GM21717 (cell line): ENCODE results near the gene DNAJB8.

ENCODE experiments used
- ATAC-seq: cut with Tn5 transposase; IDR thresholded peaks from one replicate; pipeline ENCODE4 v1.9.1; 2021; ENCODE audit warnings: mild to moderate bottlenecking, moderate library complexity; ENCODE audit not compliant: unreplicated experiment

DNAJB8 gene

DNA sequence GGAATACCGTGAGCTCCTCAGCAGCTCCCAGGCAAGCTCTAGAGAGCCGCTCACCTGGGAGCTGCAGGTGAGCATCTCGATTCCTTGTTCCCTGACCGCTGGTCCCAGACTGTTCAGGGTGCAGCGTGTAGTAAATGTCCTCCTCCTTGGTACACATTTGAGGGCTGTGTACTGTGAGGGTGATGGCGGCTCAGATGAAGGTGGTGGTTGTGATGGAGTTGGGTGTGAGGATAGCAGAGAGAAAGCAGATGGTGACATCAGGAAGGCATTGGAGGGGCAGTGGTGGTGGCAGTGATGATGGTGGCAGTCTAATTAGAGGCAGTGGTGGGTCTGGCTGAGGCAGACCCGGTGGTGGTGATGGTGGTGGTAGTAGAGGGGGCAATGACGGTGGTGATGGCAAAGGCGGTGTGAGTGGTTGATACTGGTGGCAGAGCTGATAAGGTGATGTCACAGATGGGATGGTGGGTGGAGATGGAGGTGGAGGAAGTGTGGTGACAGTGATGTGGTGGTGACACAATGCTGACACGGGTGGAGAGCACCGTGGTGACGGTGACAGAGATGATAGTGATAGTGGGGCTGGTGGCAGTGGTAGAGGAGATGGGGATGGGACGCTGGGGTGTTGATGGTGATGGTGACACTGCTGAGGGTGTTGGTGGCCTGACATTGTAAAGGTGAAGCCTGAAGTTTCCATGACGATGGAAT lies at the start of gene DNAJB8:
Gene DNAJB8 (minus strand): TSS at position 51 of the 702 bp plus-strand sequence. CDS start 3,645 bp downstream, outside the sequence.
- no peak for ATAC-seq

DNA sequence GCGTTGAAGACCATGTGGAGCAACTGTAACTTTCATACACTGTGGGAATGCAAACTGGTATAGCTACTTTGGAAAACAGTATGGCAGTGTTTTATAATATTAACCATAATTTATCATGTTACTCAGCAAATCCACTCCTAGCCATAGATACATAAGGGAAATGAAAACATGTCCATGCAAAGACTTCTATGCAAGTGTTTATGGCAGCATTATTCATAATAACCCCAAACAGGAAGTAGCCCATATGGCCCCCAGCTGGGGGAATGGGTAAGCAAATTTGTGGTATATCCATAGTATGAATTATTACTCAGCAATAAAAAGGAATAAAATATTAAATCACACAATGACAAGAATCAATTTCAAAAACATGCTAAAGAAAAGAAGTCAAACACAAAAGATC lies 49.3 kb upstream of the DNAJB8 start:
- no peak for ATAC-seq

DNA sequence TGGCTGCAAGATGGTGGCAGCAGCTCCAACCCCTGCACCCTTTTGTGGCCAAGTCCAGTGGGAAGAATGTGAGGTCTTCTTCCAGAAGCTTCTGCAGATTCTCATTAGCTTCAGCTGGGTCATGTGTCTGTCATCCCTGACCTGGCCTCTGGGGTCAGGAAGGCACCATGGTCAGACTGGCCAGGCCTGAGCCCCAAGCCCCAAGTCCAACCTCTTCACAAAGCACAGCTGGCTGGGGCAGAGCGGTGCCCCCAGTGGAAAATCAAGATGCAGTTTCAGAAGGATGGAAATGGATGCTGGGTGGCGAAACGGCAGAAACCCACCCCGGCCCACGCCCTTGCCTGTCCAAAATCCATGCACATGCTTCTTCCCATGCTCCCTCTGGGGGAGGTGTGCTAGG lies 42.2 kb upstream of the DNAJB8 start:
- ATAC-seq: no peak

DNA sequence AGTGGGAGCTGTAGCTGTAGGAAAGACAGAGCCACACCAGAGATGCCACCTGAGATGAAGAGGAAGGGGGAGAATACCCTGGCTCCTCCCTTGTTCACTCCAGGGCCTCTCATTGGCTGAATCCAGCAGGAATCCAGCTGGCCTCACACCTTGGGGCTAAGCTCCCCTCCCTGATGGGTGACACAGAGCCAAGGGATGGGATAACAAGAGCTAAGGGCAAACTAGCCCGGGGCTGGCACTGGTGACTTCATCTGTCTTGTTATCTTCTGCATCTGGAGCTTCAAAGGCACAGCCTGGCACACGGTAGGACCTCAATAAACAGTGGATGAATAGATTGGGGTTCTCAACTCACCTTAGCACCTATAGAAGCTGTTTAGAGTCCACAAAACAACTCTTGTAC lies 40.1 kb upstream of the DNAJB8 start:
- no peak for ATAC-seq

DNA sequence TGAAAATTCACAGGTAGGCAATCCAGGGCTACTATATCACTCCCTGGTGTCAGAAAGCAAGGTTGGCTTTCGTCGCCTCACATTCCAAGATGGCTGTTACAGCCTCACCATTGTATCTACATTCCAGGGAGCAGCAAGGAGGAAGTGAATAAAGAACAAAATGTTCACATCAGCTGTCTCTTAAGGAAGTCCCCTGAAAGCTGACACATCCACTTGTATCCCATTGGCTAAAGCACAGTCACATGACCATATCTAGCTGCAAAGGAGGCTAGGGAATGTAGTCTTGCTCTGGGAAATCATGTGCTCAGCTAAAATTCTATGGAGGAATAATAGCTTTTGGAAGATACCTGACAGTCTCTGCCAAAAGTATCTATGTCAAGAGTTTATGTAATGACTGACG lies 39.1 kb upstream of the DNAJB8 start:
- ATAC-seq: no peak

DNA sequence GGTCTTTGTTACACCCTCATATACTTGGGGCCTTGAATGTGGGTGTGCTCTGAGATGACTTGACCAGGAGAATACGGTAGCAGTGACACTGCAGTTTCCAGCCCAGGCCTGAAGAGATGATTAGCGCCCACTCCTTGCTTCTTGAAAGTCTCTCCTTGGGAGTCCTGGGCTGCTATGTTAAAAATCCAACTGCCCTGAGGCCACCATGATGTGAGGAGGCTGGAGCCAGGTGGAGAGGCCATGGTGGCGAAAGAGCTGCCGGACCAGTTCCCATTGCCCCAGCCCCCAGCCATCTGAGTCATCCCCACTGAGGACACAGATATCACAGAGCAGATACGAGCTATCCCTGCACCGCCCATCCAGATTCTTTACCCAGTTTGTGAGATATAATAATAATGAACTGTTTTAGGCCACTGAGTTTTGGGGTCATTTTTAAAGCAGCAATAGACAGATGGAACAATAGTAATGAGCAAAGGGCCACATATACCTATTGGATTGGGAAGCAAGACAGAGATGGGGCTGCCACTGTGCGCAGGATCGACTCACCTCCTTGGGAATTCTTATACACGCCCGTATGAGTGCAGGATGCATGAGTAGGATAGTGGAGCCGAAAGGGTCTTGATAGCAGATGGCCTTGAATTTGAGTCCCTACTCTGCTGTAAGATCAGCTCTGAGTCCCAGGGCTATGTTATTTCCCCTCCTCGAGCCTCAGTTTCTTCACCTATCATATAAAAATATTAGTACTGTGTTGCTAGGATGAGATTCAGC lies 38.5 kb upstream of the DNAJB8 start:
- no peak for ATAC-seq

DNA sequence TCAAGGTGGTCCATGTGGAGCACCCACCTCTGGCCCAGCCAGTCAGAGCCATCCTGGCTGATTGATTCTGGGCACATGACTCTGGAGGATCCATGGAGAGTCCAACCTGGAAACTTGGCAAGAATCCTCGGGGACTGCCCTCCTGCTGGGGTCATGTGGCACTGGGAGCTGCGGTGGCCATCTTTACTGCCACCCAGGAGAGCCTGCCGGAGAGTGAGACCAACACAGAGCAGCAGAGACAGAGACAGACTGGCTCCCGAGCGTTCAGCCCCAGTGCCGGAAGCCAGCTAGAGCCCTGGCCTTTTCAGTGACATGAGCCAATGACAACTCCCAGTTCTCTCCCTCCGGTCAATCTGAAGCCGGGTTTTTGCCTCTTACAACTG lies 37.8 kb upstream of the DNAJB8 start:
- no peak for ATAC-seq

DNA sequence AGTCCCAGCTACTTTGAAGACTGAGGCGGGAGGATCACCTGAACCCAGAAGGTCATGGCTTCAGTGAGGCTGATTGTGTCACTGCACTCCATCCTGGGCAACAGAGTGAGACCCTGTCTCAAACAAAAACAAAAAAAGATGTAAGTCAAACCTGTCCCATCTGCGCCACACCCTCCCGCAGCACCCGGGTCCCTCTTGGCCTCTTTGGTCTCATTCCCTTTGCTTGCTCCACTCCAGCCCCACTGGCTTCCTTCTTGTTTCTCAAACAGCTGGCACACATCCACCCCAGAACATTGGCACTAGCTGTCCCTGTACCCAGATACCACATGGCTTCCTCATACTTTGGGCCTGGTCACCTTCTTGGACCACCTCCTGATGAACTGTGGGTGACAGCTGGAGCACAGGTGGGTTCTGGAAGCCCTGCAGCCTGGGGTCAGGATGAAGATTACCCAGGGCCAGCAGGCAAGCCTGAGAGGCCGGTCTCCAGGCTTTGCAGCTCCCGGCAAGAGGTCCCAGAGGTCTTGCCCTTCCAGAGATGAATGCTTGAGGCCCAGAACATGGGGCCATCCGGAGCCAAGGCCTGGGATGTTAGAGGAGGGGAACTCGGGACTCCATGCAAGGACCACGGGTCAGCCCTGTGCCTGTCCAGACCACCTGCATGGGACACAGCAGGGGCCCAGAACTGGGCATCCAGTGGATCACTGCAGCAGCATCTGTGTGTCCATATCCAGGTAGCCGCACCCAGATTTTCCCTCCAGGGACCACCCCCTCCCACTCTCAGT lies 37.3 kb upstream of the DNAJB8 start:
- ATAC-seq: no peak

DNA sequence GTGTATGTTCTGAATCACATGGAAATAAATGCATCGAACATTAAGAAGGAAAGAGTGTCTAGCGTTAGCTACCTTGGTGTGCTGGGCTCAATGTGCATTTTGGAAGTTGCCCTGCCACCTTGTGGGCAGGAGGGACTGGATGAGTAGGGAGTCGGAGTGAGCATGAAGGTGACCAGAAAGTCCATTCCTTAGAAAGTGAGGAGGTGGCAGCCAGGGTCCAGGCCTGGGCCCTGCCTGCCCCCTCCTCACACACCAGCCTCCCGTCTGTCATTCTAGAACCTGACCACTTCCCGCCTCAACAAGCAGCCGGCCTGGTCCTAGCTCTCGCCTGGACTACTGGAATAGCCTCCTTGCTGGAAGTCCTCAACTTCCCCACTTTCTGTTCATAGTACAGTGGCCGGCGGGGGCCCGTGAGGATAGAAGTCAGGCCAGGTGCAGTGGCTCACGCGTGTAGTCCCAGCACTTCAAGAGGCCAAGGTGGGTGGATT lies 36.5 kb upstream of the DNAJB8 start:
- no peak for ATAC-seq

DNA sequence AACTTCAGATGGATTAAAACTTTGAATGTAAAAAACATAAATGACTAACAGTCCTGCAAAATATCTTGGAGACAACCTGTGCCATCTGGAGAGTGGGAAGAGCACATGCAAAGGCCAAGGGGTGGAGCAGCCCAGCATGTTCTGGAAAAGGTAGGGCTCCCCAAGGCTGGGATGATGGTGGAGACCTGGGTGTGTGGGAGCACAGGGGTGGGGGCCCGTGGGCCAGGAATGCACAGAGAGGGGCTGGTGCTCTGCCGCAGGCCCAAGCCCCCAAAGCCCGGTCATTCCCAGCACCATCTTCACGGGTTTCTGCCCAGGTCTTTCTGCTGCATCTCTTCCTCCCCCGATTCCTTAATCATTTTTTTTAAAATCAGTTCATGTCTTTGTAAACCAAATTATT lies 36.0 kb upstream of the DNAJB8 start:
- ATAC-seq: no peak

DNA sequence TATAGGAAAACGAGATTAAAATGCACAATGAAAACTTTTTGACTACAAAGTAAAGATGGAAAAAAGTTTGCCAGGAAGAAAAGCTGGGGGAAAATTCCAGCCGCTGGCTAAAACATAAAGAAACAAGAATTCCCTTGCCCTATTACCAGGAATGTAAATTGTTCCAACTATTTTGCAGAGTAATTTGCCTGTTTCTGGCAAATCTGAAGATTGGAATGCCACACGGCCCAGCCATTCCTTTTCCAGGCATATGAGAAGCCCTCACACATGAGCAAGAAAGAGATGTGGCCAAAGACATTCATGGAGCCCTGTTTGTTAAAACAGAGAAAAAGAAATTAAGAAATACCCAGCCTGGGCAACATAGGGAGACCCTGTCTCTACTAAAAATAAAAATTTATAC lies 34.7 kb upstream of the DNAJB8 start:
- ATAC-seq: no peak

DNA sequence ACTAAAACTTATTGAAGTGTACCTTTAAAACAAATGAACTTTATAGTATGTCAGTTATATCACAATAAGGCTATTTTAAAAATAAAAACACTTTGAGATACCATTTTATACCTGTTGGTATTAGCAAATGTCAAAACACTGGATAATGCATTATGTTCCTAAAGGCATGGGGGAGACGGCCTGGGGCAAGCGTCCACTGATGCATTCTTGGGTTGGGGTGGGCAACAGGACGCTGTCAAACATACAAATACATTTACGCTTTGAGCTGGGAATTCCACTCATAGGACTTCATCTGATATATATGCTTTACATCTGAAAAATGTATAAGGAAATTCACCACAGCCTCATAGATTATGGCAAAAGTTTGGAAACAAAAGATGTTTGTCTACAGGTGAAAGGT lies 33.9 kb upstream of the DNAJB8 start:
- ATAC-seq: no peak

DNA sequence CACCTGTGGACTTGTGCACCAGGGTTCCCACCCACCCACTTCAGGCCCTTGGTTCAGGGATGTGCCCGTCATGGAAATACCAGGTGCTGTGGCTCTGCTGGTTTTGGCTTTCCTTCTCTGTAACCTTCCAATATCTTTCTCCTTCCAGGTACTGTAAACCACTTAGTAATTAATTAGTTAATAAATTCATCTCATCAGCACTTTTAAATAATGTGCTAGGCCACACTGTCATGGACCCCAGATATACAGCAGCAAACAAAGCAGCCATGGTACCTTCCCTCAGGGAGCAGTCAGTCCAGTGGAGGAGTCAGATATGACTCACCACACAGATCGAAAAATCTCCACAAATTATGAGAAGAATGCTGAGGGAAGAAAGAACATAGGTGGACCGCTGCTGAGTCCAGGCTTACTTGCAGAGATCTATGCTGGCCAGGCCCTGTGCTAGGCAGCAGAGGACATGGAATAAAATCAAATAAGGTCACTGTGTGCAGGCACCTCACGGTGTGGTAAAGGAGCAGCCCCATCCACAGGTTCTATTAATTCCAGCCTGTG lies 33.1 kb upstream of the DNAJB8 start:
- no peak for ATAC-seq

DNA sequence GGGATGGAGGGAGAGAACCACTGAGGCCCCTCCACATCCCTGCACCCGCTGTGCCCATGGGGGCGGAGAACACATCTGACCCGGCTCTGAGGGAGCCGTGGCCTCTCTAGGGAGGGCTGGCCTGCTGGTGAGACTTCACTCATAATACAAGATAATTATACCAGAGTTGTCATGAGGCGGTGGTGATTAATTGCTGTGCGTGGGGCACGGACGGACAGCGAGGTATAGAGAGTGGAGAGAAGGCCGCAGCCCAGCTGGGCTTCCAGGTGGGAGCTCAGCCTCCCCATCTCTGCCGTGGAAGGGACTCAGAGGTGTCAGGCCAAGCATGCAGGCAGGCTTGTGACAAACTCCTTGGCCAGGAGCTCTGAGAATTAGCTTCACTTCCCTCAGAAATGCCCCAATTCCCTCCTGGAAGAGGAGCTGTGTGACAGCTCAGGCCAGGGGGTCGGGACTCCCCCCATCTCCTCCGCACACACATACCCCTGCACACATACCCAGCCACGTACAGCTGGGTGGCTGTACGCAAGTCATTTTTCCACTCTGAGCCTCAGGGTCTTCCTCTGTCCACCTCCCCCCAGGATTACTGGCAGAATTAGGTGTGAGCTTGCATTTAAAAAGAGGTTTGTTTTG lies 32.3 kb upstream of the DNAJB8 start:
- no peak for ATAC-seq

DNA sequence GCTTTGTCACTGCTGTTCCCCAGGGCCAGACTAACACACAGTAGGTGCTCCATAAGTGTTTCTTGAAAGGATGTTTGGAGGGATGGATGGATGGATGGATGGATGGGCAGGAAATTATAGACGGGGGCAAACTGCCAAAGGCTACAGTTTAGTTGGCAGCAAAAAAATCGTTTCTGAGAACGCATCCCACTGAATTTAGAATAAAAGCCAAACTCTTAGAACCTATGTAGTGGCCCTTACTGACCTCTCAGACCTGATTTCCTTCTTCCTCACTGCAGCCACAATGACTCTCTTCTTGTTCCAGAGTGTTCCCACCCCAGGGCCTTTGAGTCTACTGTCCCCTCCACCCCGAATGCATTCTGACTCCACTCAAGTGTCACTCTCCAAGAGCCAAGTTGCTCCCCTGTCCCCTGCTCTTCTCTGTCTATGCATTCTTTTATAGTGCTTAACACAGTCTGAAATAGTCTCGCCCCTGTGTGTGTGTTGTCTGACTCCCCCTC lies 31.5 kb upstream of the DNAJB8 start:
- ATAC-seq: no peak

DNA sequence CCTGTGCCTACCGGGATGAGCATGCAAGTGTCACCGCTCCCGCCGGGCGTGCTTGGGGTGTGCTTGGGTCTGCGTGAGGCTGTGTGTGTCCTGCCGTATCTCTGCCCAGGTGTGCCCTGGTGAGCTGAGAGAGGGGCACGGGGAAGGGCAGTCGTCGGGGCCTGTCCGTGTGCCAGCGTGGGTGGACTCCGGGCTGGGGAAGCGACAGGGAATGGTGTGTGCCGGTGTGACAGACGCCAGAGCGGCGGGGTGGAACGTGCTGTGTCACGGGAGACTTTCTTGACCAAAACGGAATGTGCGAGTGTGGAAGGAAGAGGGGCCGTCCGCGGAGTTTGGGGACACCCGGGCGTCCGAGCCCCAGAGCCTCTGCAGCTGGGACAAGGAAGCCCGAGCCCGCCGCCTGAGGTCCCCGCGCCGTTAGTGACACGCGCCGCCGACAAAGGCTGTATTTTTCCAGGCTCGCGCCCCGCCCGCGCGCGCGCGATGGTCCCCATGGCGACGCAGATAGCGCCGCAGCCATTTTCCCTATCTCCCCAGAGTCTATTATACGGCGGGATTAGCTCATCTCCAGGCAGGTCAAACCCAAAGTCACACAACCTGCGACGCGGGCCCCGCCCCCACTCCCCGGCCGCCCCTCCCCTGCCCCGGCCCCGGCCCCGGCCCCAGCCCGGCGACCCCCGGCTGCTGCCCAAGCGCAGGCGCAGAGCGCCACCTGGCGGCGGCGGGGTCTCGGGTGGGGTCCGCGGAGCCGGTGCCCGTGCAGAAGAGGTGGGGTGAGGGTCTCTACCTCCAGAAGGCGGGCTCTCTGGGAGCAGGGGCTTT lies 30.8 kb upstream of the DNAJB8 start:
- no peak for ATAC-seq

DNA sequence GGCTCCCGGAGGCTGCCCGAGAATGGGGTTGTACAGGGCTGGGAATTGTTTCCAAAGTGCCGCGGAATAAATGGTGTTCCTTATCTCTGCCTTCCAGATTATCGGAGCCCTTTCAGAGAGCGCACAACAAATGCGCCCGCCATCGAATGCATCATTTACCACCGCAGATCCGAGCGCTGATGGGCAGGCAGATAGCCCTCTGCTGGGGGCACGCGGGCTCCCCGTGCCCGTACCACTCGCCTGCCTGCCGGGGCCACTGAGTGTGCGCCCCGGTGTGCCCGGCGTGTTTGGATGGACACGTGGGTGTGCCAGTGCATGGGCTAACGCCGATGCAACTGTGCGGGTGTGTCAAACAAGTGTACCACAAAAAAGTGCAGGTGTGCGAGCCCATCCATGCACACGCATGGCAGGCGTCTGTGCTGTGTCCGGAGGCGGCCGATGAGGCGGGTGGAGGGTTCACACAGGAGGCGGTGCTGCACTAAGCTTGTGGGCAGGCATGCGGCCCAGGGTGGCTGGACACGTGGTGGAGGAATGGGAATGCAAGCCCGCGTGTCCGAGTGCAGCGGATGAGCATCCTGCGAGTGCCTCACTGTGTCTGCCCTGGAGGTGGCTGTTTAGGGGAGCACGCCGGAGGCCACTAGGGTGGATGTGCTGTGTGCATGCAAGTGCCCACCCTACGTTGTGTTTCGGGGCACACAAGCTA lies 30.1 kb upstream of the DNAJB8 start:
- ATAC-seq: no peak

DNA sequence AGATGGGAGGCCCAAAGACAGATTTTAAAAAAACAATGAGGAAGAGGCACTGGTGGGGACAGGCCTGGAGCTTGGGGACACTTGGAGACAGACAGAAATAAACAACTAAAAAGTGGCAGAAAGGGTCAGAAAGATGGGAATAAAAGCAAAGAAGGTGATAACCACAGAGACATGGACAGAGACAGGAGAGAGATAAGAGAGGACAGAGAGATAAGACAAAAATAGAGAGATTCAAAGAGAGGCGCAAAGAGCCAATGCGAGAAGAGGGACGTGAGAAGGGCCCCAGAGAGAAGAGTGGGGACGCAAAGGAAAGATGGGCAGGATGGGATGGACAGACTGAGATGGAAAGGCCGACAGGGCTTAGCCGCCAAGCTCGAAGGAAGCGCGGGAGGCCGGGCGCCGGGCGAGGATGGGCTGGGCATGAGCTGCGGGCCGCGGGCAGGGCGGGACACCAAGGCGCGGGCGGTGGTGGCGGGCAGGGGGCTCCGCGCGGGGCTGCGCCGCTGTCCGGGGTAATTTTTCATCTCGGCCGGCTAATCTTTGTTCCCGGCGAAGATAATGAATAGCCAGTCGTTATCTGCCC lies 29.4 kb upstream of the DNAJB8 start:
- ATAC-seq: no peak

DNA sequence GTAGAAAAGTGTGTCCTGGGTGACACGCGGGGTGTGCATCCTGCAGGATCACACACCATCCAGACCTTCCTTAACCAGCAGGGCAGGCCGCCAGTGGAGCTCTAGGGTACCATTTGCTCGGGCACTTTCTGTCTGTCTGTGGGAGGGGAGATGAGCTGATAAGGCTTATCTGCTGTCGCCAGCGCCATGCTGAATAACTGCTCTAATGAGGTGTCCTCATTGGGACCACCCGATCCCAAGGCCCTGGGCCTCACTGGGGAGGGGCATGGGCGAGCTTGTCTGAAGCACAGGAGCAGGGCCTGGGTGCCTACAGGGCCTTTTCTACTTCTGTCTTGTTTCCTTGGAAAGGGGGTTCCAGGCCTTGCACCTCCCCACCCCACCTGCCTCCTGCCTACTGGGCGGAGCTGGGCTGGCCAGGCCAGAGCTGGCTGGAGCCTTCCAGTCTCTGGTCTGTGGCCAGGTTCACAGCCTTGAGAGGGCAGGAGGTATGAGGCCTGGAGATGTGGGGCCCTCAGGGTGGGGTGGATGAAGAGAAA lies 28.8 kb upstream of the DNAJB8 start:
- no peak for ATAC-seq
